Endodermal cell (in vitro differentiated cells): Measurements from ENCODE around the gene VPS52. TPM values are rescaled to one million over a fixed set of nuclear protein-coding genes. Genes with fewer than 3 reads are reported as not detected.

Experiments
- DNase-seq: peaks from one replicate; pipeline ENCODE4 v3.0.0-alpha.2; 2017
- H3K27ac ChIP-seq: 2 replicates; pipeline ENCODE4 v1.5.1; 2013; ENCODE audit warnings: mild to moderate bottlenecking, low read depth, low read length, moderate library complexity
- H3K27me3 ChIP-seq: 2 replicates; pipeline ENCODE4 v1.6.1; 2013; ENCODE audit warnings: mild to moderate bottlenecking, low read length, moderate library complexity; ENCODE audit not compliant: insufficient read depth, control insufficient read depth, poor library complexity, severe bottlenecking
- H3K36me3 ChIP-seq: 2 replicates; pipeline ENCODE4 v1.7.0; 2013; ENCODE audit warnings: mild to moderate bottlenecking, low read length, moderate library complexity; ENCODE audit not compliant: control insufficient read depth, insufficient read depth
- H3K4me1 ChIP-seq: one replicate; pipeline ENCODE4 v1.7.0; 2013; ENCODE audit warnings: low read length; ENCODE audit not compliant: control insufficient read depth, insufficient read depth
- H3K4me3 ChIP-seq: 2 replicates; pipeline ENCODE4 v1.5.1; 2013; ENCODE audit warnings: mild to moderate bottlenecking, low read length, moderate library complexity
- H3K9ac ChIP-seq: 2 replicates; pipeline ENCODE4 v1.6.1; 2013; ENCODE audit warnings: mild to moderate bottlenecking, low read length, moderate library complexity; ENCODE audit not compliant: poor library complexity, severe bottlenecking; ENCODE audit errors: extremely low read depth
- H3K9me3 ChIP-seq: 2 replicates; pipeline ENCODE4 v1.6.1; 2013; ENCODE audit warnings: mild to moderate bottlenecking, low read length, moderate library complexity; ENCODE audit not compliant: control insufficient read depth
- H3K27ac Mint-ChIP-seq: 2 replicates; pipeline ENCODE4 v1.8.0; 2020; ENCODE audit warnings: mixed read lengths
- H3K27me3 Mint-ChIP-seq: 2 replicates; pipeline ENCODE4 v1.8.0; 2021; ENCODE audit warnings: mild to moderate bottlenecking, mixed read lengths; ENCODE audit not compliant: insufficient read depth
- H3K36me3 Mint-ChIP-seq: 2 replicates; pipeline ENCODE4 v1.8.0; 2020; ENCODE audit warnings: low read depth, mixed read lengths
- H3K4me1 Mint-ChIP-seq: 2 replicates; pipeline ENCODE4 v1.8.0; 2020; ENCODE audit warnings: mixed read lengths
- H3K4me3 Mint-ChIP-seq: 2 replicates; pipeline ENCODE4 v1.8.0; 2020; ENCODE audit warnings: mild to moderate bottlenecking, moderate library complexity, mixed read lengths
- H3K9me3 Mint-ChIP-seq: 2 replicates; pipeline ENCODE4 v1.8.0; 2020; ENCODE audit warnings: mild to moderate bottlenecking, mixed read lengths
- CTCF ChIP-seq: fragments of 200-600 bp; sonication (generic); conservative IDR thresholded peaks from 2 replicates; pipeline ENCODE4 v1.5.0; 2021; ENCODE audit warnings: antibody characterized with exemption, mild to moderate bottlenecking
- WGBS, 2 experiments: methylation state at CpG; one replicate each; pipeline versions ENCODE4 v1.1.5 to v1.1.7; 2013; ENCODE audit warnings: missing lambda C conversion rate in 2 of 2, mixed read lengths in 1 of 2; ENCODE audit not compliant: insufficient coverage in 1 of 2, insufficient read length in 1 of 2; 5-methylcytosine and 5-hydroxymethylcytosine counted together
- total RNA-seq, 2 donors: library from RNA; stranded (reverse); fragmentation: NEBNext Ultra II Directional in 1 of 2; extraction: Animal tissue kit (Norgen Biotek cat#: 25700) in 1 of 2; gene quantifications; 2 replicates in 1 of 2; 3 replicates in 1 of 2; pipeline ENCODE4 v1.2.1, GENCODE V29; 2021

Gene VPS52
- total RNA-seq, 2 donors from 2014 or later: 51.4 to 63.9 TPM

GRCh38 chr6:33206027-33206863, 65.4 kb downstream of the VPS52 start:
- H3K36me3 ChIP-seq: peaks cover 43% of the 10 kb centered on the region
- H3K9me3 Mint-ChIP-seq: no peaks in the 10 kb centered on the region
- H3K27ac ChIP-seq: peak overlapping the region; percentile 89
- TF ChIP-seq CTCF: no peak
- no peaks in the 10 kb centered on the region for H3K9me3 ChIP-seq
- H3K4me3 Mint-ChIP-seq: peak overlapping the region; percentile 82
- H3K4me1 ChIP-seq: peaks cover 11% of the 10 kb centered on the region
- H3K36me3 Mint-ChIP-seq: peaks cover 41% of the 10 kb centered on the region
- H3K27me3 ChIP-seq: no peaks in the 10 kb centered on the region
- peak overlapping the region; percentile 52 for H3K27ac Mint-ChIP-seq
- DNase-seq: no peak
- H3K4me1 Mint-ChIP-seq: peaks cover 30% of the 10 kb centered on the region
- WGBS, 2 experiments: 88% methylated on average over 3 of the region's 3 CpGs; no CpG with 5 or more reads in 1 of the 2 experiments
- no peak overlapping the region for H3K9ac ChIP-seq
- H3K27me3 Mint-ChIP-seq: peaks cover 23% of the 10 kb centered on the region
- H3K4me3 ChIP-seq: no peak overlapping the region

DNA sequence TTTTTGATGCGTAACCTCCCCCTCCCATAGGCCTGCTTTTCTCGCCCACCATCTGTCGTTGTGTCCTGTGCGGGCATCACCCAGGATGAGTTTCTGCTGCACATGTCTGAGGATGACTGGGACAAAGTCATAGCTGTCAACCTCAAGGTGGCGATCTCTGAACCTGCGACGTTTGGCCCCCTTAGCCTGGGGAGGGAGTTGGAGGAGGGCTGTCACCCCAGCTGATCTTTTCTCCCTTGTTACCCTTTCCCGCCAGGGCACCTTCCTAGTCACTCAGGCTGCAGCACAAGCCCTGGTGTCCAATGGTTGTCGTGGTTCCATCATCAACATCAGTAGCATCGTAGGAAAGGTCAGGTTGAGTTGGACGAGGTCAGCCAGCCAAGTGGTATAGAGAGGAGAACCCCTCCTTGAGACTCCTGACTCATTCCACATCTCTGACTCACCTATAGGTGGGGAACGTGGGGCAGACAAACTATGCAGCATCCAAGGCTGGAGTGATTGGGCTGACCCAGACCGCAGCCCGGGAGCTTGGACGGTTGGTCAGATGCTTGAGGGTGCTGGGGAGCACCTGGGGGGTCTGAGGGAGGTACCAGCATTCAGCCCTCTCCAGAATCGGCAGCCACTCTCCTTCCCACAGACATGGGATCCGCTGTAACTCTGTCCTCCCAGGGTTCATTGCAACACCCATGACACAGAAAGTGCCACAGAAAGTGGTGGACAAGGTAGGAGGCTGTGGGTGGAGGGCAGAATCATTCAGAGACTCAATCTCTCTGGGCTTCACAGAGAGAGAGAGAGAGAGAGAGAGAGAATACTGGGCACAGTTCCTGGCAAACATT, 66.3 kb downstream of the VPS52 start:
- peak; percentile 50 for TF ChIP-seq CTCF
- Mint-ChIP-seq H3K4me1 (peaks cover 30% of the 10 kb centered on the region), H3K4me3 (peak overlapping the region; percentile 96), H3K36me3 (peaks cover 38% of the 10 kb centered on the region), H3K9me3 (no peaks in the 10 kb centered on the region), H3K27me3 (peaks cover 23% of the 10 kb centered on the region), H3K27ac (peak overlapping the region; percentile 49)
- H3K36me3 ChIP-seq: peaks cover 36% of the 10 kb centered on the region
- H3K9me3 ChIP-seq: no peaks in the 10 kb centered on the region
- no peaks in the 10 kb centered on the region for H3K27me3 ChIP-seq
- H3K4me3 ChIP-seq: peak overlapping the region; percentile 85
- peaks cover 11% of the 10 kb centered on the region for H3K4me1 ChIP-seq
- DNase-seq: peak; percentile 77
- peak overlapping the region; percentile 70 for H3K9ac ChIP-seq
- WGBS, 2 experiments: 27 to 32% methylated on average over 10 to 17 of the region's 17 CpGs
- H3K27ac ChIP-seq: peak overlapping the region; percentile 90

DNA sequence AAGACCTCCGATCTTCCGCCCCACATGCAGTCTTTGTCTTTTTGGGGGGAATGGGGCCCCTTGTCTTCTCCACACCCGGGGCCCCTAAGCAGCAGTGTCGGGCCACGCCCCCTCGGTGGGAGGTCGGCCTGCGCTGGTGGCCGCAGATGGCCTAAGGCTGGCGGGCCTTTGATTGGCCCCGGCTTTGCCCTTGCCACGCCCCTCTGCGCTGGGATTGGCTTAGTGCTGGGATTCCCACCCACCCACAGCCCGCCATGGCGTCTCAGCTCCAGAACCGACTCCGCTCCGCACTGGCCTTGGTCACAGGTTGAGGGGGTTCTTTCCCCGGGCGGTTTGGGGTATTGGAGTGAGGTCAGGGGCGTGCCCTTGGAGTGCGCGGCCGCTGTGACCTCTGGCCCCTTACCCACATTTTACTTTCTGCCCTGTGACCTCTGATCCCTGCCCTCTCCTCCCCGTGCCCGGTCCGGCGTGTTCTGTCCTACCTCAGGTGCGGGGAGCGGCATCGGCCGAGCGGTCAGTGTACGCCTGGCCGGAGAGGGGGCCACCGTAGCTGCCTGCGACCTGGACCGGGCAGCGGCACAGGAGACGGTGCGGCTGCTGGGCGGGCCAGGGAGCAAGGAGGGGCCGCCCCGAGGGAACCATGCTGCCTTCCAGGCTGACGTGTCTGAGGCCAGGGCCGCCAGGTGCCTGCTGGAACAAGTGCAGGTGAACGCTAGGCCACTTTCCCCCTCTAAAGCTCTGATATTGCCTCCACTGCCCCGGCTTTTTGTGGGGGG, 67.1 kb downstream of the VPS52 start, which contains the start of gene HSD17B8:
Gene HSD17B8 (plus strand): TSS at position 241 of the 776 bp plus-strand sequence. CDS start 14 bp downstream, at position 255.
- Mint-ChIP-seq H3K9me3 (no peaks in the 10 kb centered on the region), H3K27me3 (peaks cover 23% of the 10 kb centered on the region), H3K27ac (peak within 1 kb of the TSS; percentile 61), H3K4me3 (peak within 1 kb of the TSS; percentile 96), H3K36me3 (peaks cover 30% of the 10 kb centered on the region), H3K4me1 (peaks cover 31% of the 10 kb centered on the region)
- no peak for TF ChIP-seq CTCF
- H3K4me3 ChIP-seq: peak within 1 kb of the TSS; percentile 85
- DNase-seq: peak; percentile 98
- 0 to 1% methylated on average over 7 to 48 of the region's 48 CpGs for WGBS, 2 experiments
- peaks cover 11% of the 10 kb centered on the region for H3K4me1 ChIP-seq
- peak within 1 kb of the TSS; percentile 90 for H3K27ac ChIP-seq
- peaks cover 28% of the 10 kb centered on the region for H3K36me3 ChIP-seq
- no peaks in the 10 kb centered on the region for H3K27me3 ChIP-seq
- H3K9me3 ChIP-seq: no peaks in the 10 kb centered on the region
- H3K9ac ChIP-seq: peak within 1 kb of the TSS; percentile 70
